IMR-90 (cell line): Measurements from ENCODE around the gene KCNQ1. TPM values are rescaled to one million over a fixed set of nuclear protein-coding genes. Genes with fewer than 3 reads are reported as not detected.

Source experiments
- ATAC-seq: fragments of 200-7000 bp; cut with Tn5 transposase; 2 replicates; pipeline ENCODE4 v1.9.1; 2020; ENCODE audit warnings: low read depth, mild to moderate bottlenecking, moderate library complexity
- BruUV-seq: library from RNA; stranded (reverse); fragments of 400-500 nt; replicated peaks from 2 replicates; lab custom pipeline; 2021; lab: Mats Ljungman, UMichigan
- CTCF ChIA-PET: fragments of 300-600 bp; formaldehyde crosslinking; extraction: SDS; loops from one replicate; lab custom pipeline; 2021; ENCODE audit warnings: antibody characterized with exemption; lab: Yijun Ruan, JAX
- POLR2A ChIA-PET: fragments of 300-600 bp; sonication (Branson Sonifier 250); formaldehyde crosslinking; loops from one replicate; lab custom pipeline; 2022; ENCODE audit warnings: antibody characterized with exemption; ENCODE audit not compliant: unreplicated experiment; lab: Charles Lee
- DNase-seq: peaks from one replicate; pipeline ENCODE4 v3.0.0; 2013
- H2AFZ ChIP-seq: replicated peaks from 2 replicates; pipeline ENCODE3; 2013; ENCODE audit warnings: low read length, mild to moderate bottlenecking; ENCODE audit not compliant: poor library complexity
- H2AK5ac ChIP-seq: 2 replicates; pipeline ENCODE4 v1.6.1; 2013; ENCODE audit warnings: low read depth, low read length, inconsistent platforms
- H2AK9ac ChIP-seq: replicated peaks from 2 replicates; pipeline ENCODE3; 2013; ENCODE audit warnings: mild to moderate bottlenecking, low read depth, low read length, moderate library complexity; ENCODE audit not compliant: poor library complexity
- H2BK120ac ChIP-seq: 2 replicates; pipeline ENCODE4 v1.6.1; 2013; ENCODE audit warnings: low read depth, low read length, inconsistent platforms
- H2BK15ac ChIP-seq: 3 replicates; pipeline ENCODE4 v1.6.1; 2013; ENCODE audit warnings: low read depth, low read length, inconsistent platforms
- H2BK20ac ChIP-seq: 2 replicates; pipeline ENCODE4 v1.6.1; 2013; ENCODE audit warnings: low read depth, mild to moderate bottlenecking, inconsistent platforms, low read length, moderate library complexity
- H2BK5ac ChIP-seq: 2 replicates; pipeline ENCODE4 v1.6.1; 2013; ENCODE audit warnings: mild to moderate bottlenecking, low read depth, low read length, inconsistent platforms; ENCODE audit not compliant: poor library complexity, severe bottlenecking
- H3K14ac ChIP-seq: replicated peaks from 2 replicates; pipeline ENCODE4 v1.6.1; 2013; ENCODE audit warnings: low read depth, low read length, inconsistent platforms
- H3K18ac ChIP-seq: 2 replicates; pipeline ENCODE4 v1.6.1; 2013; ENCODE audit warnings: low read depth, low read length, control low read depth
- H3K23ac ChIP-seq: 2 replicates; pipeline ENCODE4 v1.6.1; 2013; ENCODE audit warnings: low read depth, low read length, inconsistent platforms
- H3K27ac ChIP-seq: 2 replicates; pipeline ENCODE4 v1.5.1; 2013; ENCODE audit warnings: mild to moderate bottlenecking, control low read depth, low read length; ENCODE audit not compliant: insufficient read depth
- H3K27me3 ChIP-seq: 2 replicates; pipeline ENCODE4 v1.6.1; 2013; ENCODE audit warnings: low read length; ENCODE audit not compliant: control insufficient read depth, insufficient read depth
- H3K36me3 ChIP-seq: 2 replicates; pipeline ENCODE4 v1.6.1; 2013; ENCODE audit warnings: low read length, mixed read lengths; ENCODE audit not compliant: control insufficient read depth, insufficient read depth
- H3K4ac ChIP-seq: 2 replicates; pipeline ENCODE4 v1.6.1; 2013; ENCODE audit warnings: low read depth, low read length, inconsistent platforms
- H3K4me1 ChIP-seq: 2 replicates; pipeline ENCODE4 v1.6.1; 2013; ENCODE audit warnings: low read length, mixed read lengths; ENCODE audit not compliant: control insufficient read depth, insufficient read depth
- H3K4me2 ChIP-seq: 2 replicates; pipeline ENCODE4 v1.6.1; 2013; ENCODE audit warnings: low read depth, mild to moderate bottlenecking, control low read depth, low read length, moderate library complexity
- H3K4me3 ChIP-seq: 2 replicates; pipeline ENCODE4 v1.5.1; 2013; ENCODE audit warnings: low read depth, mild to moderate bottlenecking, control low read depth, low read length, moderate library complexity; ENCODE audit not compliant: insufficient read depth
- H3K56ac ChIP-seq: 2 replicates; pipeline ENCODE4 v1.6.1; 2013; ENCODE audit warnings: low read length, inconsistent platforms; ENCODE audit not compliant: insufficient read depth; ENCODE audit errors: extremely low read depth
- H3K79me1 ChIP-seq, 2 experiments: 2 replicates each; pipeline ENCODE4 v1.6.1; 2013; ENCODE audit warnings: low read length in 2 of 2, inconsistent platforms in 1 of 2, low read depth in 1 of 2
- H3K9ac ChIP-seq: 2 replicates; pipeline ENCODE4 v1.6.1; 2013; ENCODE audit warnings: low read depth, low read length, control low read depth
- H3K9me1 ChIP-seq: 2 replicates; pipeline ENCODE4 v1.6.1; 2013; ENCODE audit warnings: low read length, inconsistent platforms; ENCODE audit not compliant: insufficient read depth
- H3K9me3 ChIP-seq: 2 replicates; pipeline ENCODE4 v1.6.1; 2013; ENCODE audit warnings: low read length; ENCODE audit not compliant: control insufficient read depth, insufficient read depth
- H4K20me1 ChIP-seq: 2 replicates; pipeline ENCODE4 v1.6.1; 2013; ENCODE audit warnings: low read length, inconsistent platforms; ENCODE audit not compliant: insufficient read depth
- H4K5ac ChIP-seq: 2 replicates; pipeline ENCODE4 v1.6.1; 2013; ENCODE audit warnings: mild to moderate bottlenecking, low read depth, low read length, control low read depth
- H4K8ac ChIP-seq, 2 experiments: 2 replicates each; pipeline ENCODE4 v1.6.1; 2013; ENCODE audit warnings: low read depth in 2 of 2, low read length in 2 of 2, control low read depth in 1 of 2, inconsistent platforms in 1 of 2
- H4K91ac ChIP-seq: 2 replicates; pipeline ENCODE4 v1.6.1; 2013; ENCODE audit warnings: low read depth, low read length, inconsistent platforms; ENCODE audit not compliant: insufficient read depth
- BHLHE40 ChIP-seq: fragments of 150-350 bp; IDR thresholded peaks from 2 replicates; pipeline ENCODE4 v1.6.1; 2016; ENCODE audit warnings: mild to moderate bottlenecking, low read depth, low read length
- CEBPB ChIP-seq: IDR thresholded peaks from 2 replicates; pipeline ENCODE4 v1.6.1; 2012; ENCODE audit warnings: low read depth, low read length, improper control_type of control experiment
- CHD1 ChIP-seq: IDR thresholded peaks from 2 replicates; pipeline ENCODE4 v1.6.1; 2012; ENCODE audit warnings: low read depth, low read length, improper control_type of control experiment
- CTCF ChIP-seq: conservative IDR thresholded peaks from 2 replicates; pipeline ENCODE4 v1.5.1; 2012; ENCODE audit warnings: mild to moderate bottlenecking, low read depth, low read length, improper control_type of control experiment
- FOS ChIP-seq: fragments of 150-350 bp; IDR thresholded peaks from 2 replicates; pipeline ENCODE4 v1.6.1; 2016; ENCODE audit warnings: low read depth, low read length
- MAFK ChIP-seq: IDR thresholded peaks from 2 replicates; pipeline ENCODE4 v1.6.1; 2012; ENCODE audit warnings: low read depth, low read length, improper control_type of control experiment
- MAZ ChIP-seq: IDR thresholded peaks from 2 replicates; pipeline ENCODE4 v1.6.1; 2012; ENCODE audit warnings: low read depth, mild to moderate bottlenecking, low read length, improper control_type of control experiment, moderate library complexity, borderline replicate concordance
- MXI1 ChIP-seq: IDR thresholded peaks from 2 replicates; pipeline ENCODE4 v1.6.1; 2012; ENCODE audit warnings: low read depth, mild to moderate bottlenecking, low read length, moderate library complexity, borderline replicate concordance
- NFE2L2 ChIP-seq: fragments of 150-350 bp; IDR thresholded peaks from 2 replicates; pipeline ENCODE4 v1.6.1; 2016; ENCODE audit warnings: low read depth, mild to moderate bottlenecking, low read length
- POLR2A ChIP-seq: IDR thresholded peaks from 2 replicates; pipeline ENCODE4 v1.6.1; 2012; ENCODE audit warnings: mild to moderate bottlenecking, low read depth, low read length
- RAD21 ChIP-seq: IDR thresholded peaks from 2 replicates; pipeline ENCODE4 v1.6.1; 2012; ENCODE audit warnings: low read length, improper control_type of control experiment
- RCOR1 ChIP-seq: IDR thresholded peaks from 2 replicates; pipeline ENCODE4 v1.6.1; 2012; ENCODE audit warnings: mild to moderate bottlenecking, low read length, improper control_type of control experiment; ENCODE audit not compliant: insufficient replicate concordance
- RFX5 ChIP-seq: IDR thresholded peaks from 2 replicates; pipeline ENCODE4 v1.8.0; 2012; ENCODE audit warnings: low read depth, mild to moderate bottlenecking, low read length, moderate library complexity
- SMC3 ChIP-seq: fragments of 150-350 bp; IDR thresholded peaks from 2 replicates; pipeline ENCODE4 v1.6.1; 2016; ENCODE audit warnings: low read depth, mild to moderate bottlenecking, antibody characterized with exemption, low read length, moderate library complexity
- WGBS, 2 experiments: methylation state at CpG; one replicate each; pipeline versions ENCODE4 v1.1.5 to v1.1.7; 2013; ENCODE audit warnings: missing lambda C conversion rate in 2 of 2; ENCODE audit not compliant: insufficient read length in 1 of 2; ENCODE audit errors: extremely low coverage in 2 of 2; 5-methylcytosine and 5-hydroxymethylcytosine counted together
- dilution Hi-C: fragments of 300-500 bp; cut with HindIII; formaldehyde crosslinking; loops from one replicate; pipeline ENCODE4 v1.14.3; 2018; ENCODE audit warnings: low sequenced_read_pairs; ENCODE audit not compliant: unreplicated experiment
- in situ Hi-C: fragments of 300-500 bp; cut with MboI; formaldehyde crosslinking; loops from 3 replicates; pipeline ENCODE4 v1.14.3; 2019; ENCODE audit warnings: low sequenced_read_pairs, inconsistent platforms, mixed read lengths
- intact Hi-C: fragments of 100-400 bp; cut with micrococcal nuclease; formaldehyde crosslinking; loops from 2 replicates; pipeline ENCODE4 v1.10.0; 2022
- polyA plus RNA-seq, 3 experiments: library from polyadenylated mRNA; depleted of rRNA; stranded (reverse); fragments of >200 nt; gene quantifications; 2 replicates each; pipeline ENCODE4 v1.2.3, GENCODE V29; 2012; ENCODE audit warnings: low replicate concordance in 1 of 3
- total RNA-seq: library from RNA; depleted of rRNA; stranded (reverse); fragments of >200 nt; gene quantifications from 2 replicates; pipeline ENCODE4 v1.2.3, GENCODE V29; 2012
- TF ChIP-seq, protein P1 (sequence below): fragments of 150-350 bp; IDR thresholded peaks from 2 replicates; pipeline ENCODE4 v1.6.1; 2016; ENCODE audit warnings: low read depth, mild to moderate bottlenecking, low read length, moderate library complexity, borderline replicate concordance
- TF ChIP-seq, protein P2 (sequence below): fragments of 150-350 bp; IDR thresholded peaks from 2 replicates; pipeline ENCODE4 v1.6.1; 2017; ENCODE audit warnings: mild to moderate bottlenecking, antibody characterized with exemption, low read length, low read depth

Gene KCNQ1
- total and polyA plus RNA-seq, 2 of the 4 experiments (the other 2 are of a cell fraction), result 0.07 TPM; not detected in 1

- CTCF ChIA-PET, result no interaction called here
- Histone ChIP-seq H3K4me1 (peaks cover 1% of the 10 kb centered on the region; the same call in 1 of the 2 replicates), H3K14ac (no peak overlapping the region), H4K8ac (no peak overlapping the region), H3K27ac (no peak overlapping the region), H3K79me1 (no peaks in the 10 kb centered on the region), H2AK9ac (no peak overlapping the region), H3K4me2 (no peak overlapping the region), H3K23ac (no peak overlapping the region), H4K20me1 (no peaks in the 10 kb centered on the region; the same call in 1 of the 2 replicates), H3K36me3 (no peaks in the 10 kb centered on the region), H4K5ac (no peak overlapping the region), H2BK120ac (no peak overlapping the region), H3K56ac (no peak overlapping the region), H3K4ac (no peak overlapping the region), H2BK15ac (no peak overlapping the region), H4K91ac (no peak overlapping the region), H3K9me1 (no peaks in the 10 kb centered on the region), H2BK5ac (no peak overlapping the region), H3K18ac (no peak overlapping the region), H3K9ac (no peak overlapping the region), H3K4me3 (no peak overlapping the region), H3K27me3 (peaks cover 3% of the 10 kb centered on the region; the same call in 1 of the 2 replicates), H3K9me3 (no peaks in the 10 kb centered on the region), H2AFZ (no peak overlapping the region), H2BK20ac (no peak overlapping the region), H2AK5ac (no peak overlapping the region)
- TF ChIP-seq MXI1, result no peak
- TF ChIP-seq CHD1, result no peak
- TF ChIP-seq, protein P1, sequence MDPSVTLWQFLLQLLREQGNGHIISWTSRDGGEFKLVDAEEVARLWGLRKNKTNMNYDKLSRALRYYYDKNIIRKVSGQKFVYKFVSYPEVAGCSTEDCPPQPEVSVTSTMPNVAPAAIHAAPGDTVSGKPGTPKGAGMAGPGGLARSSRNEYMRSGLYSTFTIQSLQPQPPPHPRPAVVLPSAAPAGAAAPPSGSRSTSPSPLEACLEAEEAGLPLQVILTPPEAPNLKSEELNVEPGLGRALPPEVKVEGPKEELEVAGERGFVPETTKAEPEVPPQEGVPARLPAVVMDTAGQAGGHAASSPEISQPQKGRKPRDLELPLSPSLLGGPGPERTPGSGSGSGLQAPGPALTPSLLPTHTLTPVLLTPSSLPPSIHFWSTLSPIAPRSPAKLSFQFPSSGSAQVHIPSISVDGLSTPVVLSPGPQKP, result no peak
- TF ChIP-seq BHLHE40, result no peak
- TF ChIP-seq FOS, result no peak
- no peak for TF ChIP-seq POLR2A
- no peak for TF ChIP-seq NFE2L2
- no peak for TF ChIP-seq MAFK
- TF ChIP-seq CEBPB, result no peak
- no peak for TF ChIP-seq MAZ
- no peak for TF ChIP-seq CTCF
- no peak for TF ChIP-seq SMC3
- no peak for TF ChIP-seq RAD21
- no peak for TF ChIP-seq RCOR1
- TF ChIP-seq RFX5, result no peak
- TF ChIP-seq, protein P2, sequence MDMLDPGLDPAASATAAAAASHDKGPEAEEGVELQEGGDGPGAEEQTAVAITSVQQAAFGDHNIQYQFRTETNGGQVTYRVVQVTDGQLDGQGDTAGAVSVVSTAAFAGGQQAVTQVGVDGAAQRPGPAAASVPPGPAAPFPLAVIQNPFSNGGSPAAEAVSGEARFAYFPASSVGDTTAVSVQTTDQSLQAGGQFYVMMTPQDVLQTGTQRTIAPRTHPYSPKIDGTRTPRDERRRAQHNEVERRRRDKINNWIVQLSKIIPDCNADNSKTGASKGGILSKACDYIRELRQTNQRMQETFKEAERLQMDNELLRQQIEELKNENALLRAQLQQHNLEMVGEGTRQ, result no peak
- WGBS, 2 experiments, result 84% methylated on average over 5 of the region's 12 CpGs; no CpG with 5 or more reads in 1 of the 2 experiments
- in situ Hi-C loops (no loop called here), intact Hi-C loops (no loop called here), dilution Hi-C loops (no loop called here)
- POLR2A ChIA-PET, result no interaction called here
- no TSS peak for BruUV-seq
- ATAC-seq (no peak), DNase-seq (no peak)
These were observed 290.3 kb downstream of the KCNQ1 start for GRCh38 chr11:2735053-2735589.
